Germinal center (tissue), 1 donor: ENCODE data around the gene STOX2.
"Not testable (repeated sequence)": the region's sequence is repeated elsewhere in the genome, so short reads cannot be mapped to it uniquely, and the experiment has no call there.

ENCODE experiments used
- DNase-seq: peaks from one replicate; pipeline ENCODE4 v3.0.0; 2012; ENCODE audit warnings: mixed read lengths, low spot score

Gene STOX2

GRCh38 chr4:183936047-183936446 lies 30.9 kb downstream of the STOX2 start:
- no peak for DNase-seq

DNA sequence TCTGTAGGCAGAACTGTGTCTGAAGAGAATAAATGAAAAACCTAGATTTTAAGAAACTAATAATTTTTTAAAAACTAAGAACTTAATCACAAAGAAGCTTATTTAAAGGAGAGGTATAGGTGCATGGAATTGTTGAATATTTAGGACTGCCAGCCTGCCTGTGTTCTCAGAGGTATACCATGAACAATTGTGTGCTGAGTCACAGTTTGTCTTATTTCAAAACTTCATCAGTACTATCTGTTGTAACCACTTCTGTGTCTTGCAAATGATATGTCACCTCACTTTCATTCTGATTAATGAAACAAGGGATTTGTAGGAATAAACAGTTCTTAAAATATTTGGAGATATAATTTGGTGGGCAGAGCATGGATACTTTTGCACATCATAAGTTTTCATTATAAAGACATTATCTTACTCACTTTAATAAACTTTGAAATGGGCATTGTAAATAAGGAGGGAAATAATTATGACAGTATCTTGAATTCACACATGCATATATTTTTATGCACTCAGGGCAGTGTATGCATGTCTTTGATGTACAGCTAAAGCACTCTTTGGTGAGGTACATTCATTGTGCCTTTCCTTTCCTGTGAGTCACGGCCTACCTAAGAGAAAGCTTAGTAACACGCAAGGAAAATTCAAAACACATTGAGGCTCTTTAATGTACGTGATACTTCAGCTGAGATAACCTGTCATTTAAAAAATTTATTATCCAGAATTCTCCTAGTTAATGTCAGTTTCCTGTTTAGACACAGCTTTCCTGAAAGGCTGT lies 31.7 kb downstream of the STOX2 start:
- no peak for DNase-seq

DNA sequence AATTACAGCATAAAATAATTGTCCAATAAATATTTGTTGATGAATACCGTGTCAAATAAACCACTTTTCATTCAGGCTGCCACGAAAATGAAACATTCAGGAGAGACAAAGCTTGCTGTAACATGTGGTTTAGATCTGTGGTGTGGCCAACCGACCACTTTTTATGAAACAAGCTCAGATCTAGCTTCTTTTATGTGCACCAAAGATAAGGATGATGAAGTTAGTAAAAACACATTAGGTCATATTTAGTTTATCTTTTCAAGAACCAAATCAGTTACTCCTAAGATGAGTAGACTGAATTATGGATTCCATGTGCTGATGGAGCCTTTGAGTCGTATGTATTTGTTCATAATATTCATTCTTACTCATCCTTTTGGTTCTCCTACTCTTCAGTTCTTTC lies 35.8 kb downstream of the STOX2 start:
- DNase-seq, result no peak

DNA sequence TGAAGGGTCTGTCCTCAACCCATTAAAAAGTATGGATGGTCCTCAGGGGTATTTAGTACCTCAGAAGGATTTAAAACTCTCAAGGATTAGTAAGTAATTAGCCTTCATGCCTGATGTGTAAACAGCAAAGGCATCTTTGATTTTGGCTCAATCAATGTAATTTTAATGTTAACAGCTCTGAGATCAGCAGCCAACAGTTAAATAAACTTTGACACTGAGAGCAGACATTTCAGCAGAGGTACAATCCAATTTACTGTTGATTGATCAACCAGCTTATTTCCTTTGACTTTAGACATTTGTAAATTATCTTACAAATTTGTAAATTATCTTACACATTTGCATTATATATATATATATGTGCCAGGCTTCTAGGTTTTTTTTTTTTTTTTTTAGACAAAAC lies 36.9 kb downstream of the STOX2 start:
- DNase-seq, result no peak

DNA sequence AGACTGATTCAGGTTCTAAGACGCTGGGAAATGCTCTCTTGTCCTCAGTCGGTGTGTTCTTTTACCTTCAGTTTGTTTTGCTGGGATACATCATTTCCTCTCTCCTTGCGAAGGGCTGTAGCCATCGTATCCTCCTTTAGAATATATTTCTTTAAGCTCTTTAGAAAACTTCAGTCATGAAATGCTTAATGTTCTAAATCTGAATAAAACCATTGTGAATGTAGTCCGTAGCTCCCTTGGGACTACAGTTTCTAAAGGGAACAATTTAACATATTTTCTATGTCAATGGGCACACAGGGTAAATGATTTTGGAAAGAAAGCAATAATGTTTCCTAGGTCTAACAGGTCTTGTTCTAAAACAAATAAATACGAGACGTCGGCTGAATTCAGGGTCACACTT lies 40.6 kb downstream of the STOX2 start:
- no peak for DNase-seq

DNA sequence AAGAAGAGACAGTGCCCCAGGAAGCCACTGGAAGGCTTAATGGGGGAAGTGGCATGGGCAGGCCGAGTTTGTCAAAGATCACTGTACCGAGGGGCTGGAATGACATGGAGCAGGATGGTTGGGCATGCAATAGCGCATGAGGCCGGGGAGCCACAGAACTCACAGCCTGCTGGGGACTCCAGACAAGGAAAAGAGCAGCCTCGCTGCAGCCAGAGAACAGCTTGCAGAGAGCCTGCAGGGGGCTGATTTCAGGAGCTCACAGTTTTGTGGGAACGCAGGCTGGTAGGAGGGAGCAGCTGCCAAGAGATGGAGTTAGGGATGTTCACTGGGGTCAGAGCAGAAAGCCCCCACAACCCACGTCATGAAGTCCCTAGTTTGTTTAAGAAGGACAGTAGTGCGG lies 45.4 kb downstream of the STOX2 start:
- no peak for DNase-seq

DNA sequence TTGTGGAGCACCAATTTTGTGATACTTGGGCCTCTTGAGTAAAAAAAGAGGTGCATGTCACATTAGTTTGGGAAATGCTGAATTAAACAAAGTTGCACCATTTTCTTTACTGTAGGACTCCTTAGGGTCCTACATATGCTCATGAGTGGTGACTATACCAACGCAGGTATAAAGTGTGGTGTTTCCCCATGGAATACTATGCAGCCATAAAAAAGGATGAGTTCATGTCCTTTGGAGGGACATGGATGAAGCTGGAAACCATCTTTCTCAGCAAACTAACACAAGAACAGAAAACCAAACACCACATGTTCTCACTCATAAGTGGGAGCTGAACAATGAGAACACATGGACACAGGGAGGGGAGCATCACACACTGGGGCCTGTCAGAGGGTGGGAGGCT lies 47.5 kb downstream of the STOX2 start:
- not testable (repeated sequence) for DNase-seq

DNA sequence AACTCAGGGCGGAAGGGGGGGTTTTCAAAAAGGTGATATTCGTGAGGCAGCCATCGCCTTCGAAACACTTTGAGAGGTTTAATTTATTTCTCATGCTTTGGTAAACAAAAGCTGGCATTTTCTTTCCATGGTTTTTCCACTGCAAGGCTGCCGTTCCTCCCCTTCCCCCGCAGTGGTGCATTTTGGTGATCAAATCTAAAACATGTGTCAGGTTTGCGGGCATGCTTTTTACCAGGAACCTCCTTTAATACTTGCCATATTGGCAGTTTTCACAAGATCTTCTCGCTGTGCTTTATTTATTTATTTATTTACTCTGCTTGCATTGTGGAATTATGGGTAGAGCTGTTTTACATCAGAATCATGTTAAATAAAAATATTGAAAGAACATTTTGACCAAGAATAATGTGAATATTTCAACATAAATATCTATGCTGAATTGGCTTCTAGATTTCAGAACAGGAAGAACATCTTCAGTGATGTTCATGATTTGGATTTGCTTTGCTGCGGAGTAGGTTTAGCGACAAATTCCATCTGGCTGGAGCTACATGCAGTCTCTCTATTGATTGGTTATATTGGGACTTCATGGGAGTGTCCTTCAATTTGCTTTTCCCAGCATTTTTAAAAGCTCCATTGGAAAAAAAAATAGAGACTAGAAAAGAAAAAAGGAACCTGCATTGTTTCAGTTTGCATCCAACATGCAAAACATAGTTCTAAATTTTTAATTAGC lies 54.4 kb downstream of the STOX2 start:
- no peak for DNase-seq

DNA sequence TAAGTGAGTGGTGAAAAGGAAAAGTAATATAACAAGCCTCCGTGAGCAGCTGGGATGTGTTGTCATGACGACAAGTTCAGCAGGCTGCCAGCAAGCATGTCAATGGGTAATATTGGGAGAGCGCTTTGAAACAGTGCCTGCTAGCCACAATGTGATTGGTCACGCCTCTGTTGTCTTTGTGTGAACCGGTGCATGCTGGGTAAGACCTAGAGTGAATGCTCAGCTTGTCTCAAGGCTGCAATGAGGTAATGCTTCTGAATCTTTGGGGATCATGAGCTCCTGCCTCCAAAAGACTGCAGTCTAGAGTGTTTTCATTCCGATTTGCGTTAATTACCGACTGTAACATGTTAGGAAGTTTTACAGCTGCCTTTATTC lies 54.9 kb downstream of the STOX2 start:
- DNase-seq, result no peak

GRCh38 chr4:183960962-183961541 lies 55.9 kb downstream of the STOX2 start:
- DNase-seq, result no peak

GRCh38 chr4:183961795-183962194 lies 56.7 kb downstream of the STOX2 start:
- no peak for DNase-seq

DNA sequence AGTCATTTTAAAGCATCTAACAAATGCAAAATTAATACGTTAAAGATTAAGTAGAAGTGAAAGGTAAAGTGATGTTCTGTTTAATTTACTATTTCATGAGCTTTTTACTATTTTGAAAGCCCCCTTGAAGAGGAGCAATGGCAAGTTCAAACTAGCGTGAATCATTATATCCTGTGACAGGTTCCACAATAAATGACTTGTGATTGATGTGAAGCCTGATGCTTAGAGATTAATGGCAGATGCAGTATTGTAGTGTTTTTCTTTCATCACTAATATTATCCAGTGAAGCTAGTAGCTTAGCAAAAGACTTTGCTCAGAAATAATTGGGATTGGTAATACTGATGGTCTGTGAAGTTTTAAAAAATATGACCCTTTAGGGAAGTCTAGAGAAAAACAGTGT lies 57.3 kb downstream of the STOX2 start:
- no peak for DNase-seq

GRCh38 chr4:183966371-183966770 lies 61.3 kb downstream of the STOX2 start:
- DNase-seq, result no peak

- no peak for DNase-seq
Measured at GRCh38 chr4:183967266-183967665, 62.2 kb downstream of the STOX2 start.

- DNase-seq, result no peak
Measured at GRCh38 chr4:183968502-183968901, 63.4 kb downstream of the STOX2 start.

- DNase-seq, result no peak
Measured at GRCh38 chr4:183968931-183969330, 63.8 kb downstream of the STOX2 start.

DNA sequence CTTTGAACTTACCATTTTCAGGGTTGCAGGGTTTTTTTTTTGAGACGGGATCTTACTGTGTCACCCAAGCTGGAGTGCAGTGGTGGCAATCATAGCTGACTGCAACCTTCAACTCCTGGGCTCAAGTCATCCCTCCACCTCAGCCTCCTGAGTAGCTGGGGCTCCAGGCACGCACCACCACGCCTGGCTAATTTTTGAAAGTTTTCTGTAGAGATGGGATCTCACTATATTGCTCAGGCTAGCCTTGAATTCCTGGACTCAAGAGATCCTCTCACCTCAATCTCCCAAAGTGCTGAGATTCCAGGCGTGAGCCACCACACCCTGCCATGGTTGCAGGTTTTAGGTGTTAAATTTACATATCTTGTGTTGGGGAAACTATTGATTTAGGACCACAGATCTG lies 64.5 kb downstream of the STOX2 start:
- DNase-seq, result no peak

- DNase-seq, result no peak
Measured at GRCh38 chr4:183971929-183972490, 66.9 kb downstream of the STOX2 start.

- no peak for DNase-seq
Measured at GRCh38 chr4:183977707-183978106, 72.6 kb downstream of the STOX2 start.

DNA sequence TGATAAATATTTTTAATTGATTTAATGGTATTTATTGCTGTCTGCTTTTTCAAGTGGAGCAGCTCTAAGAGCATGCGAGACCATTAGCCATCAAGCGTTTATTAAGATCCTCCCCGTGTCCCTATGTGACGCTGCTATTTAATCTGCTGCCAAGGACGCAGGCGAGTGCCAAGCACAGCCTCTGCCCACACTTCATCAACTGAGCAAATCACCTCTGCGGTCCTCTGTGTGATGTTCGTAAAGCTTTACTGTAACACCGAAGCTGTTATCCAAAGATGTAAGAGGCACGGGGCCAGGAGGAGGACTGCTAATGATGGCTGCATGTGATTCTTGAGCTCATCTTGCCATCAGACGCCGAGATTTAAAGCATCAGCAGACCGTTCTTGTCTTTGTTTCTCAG lies 79.5 kb downstream of the STOX2 start:
- DNase-seq, result no peak

- DNase-seq, result no peak
Measured at GRCh38 chr4:183985786-183986185, 80.7 kb downstream of the STOX2 start.

- DNase-seq, result no peak
Measured at GRCh38 chr4:183986291-183986970, 81.3 kb downstream of the STOX2 start.
